ENCODE measurements around the gene TLX2. TPM values are rescaled to one million over a fixed set of nuclear protein-coding genes. Genes with fewer than 3 reads are reported as not detected.

TLX2 gene
- total RNA-seq, 1 donor from 2014 or later: not detected

- H3K27ac ChIP-seq: no peak overlapping the region
- intact Hi-C loops (cut with DNase I): no loop called here
- peaks cover 8 to 9% of the 10 kb centered on the region in 2 donors for H3K4me1 ChIP-seq
- H3K27me3 ChIP-seq: no peaks in the 10 kb centered on the region
- DNase-seq (ENCODE audit: low spot score in 2 of 2): no peak
- H3K36me3 ChIP-seq: peaks cover 15 to 23% of the 10 kb centered on the region in 2 donors
- no peak overlapping the region for H3K4me3 ChIP-seq
- no peak for TF ChIP-seq CTCF (IDR thresholded peaks at IDR 0.05)
- H3K9me3 ChIP-seq: no peaks in the 10 kb centered on the region
These were observed 10.9 kb downstream of the TLX2 start for GRCh38 chr2:74524955-74525716.

DNA sequence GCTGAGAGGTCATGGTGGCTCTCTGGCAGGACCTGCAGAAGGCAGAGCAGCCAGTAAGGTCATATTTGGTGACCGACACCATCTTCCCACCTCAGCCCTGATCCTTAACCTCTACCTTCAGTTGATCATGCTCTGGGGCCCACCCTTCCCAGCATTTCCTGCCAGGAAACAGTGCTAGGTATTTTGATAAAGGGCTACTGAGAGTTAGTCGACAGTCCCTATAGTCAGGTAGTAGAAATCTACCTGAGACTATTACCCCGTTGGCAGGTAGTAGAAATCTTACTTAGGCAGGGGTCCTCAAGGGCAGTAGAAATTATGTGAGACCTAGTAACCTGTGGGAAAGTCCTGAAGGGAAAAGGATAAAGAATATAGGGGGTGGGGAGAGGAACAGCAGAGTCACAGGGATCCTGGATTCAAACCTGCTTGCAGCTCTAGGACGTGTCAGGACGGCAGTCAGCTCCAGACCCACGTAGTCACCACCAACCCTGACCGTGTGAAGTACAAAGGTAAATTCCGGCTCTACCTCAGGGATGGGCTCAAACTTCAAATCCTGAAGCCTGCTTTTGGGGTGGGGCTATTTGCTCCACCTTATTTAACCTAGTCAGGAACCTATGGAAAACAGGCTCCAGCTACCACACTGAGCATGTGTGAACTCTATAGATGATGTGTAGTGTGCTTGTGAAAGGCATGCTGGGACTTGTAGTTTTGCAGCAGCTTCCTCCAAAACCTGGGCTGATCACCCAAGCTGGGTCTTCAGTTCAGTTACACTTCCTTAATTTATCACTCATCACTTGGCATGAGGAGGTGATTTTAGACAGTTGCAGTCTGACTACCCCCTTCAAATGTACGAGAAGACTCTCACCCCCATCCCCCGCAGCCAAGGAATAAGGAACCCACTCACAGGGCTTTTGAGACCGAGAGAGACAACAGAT lies 11.7 kb downstream of the TLX2 start, which contains the start of gene DQX1:
Gene DQX1 (minus strand): TSS at position 515 of the 932 bp plus-strand sequence. CDS start 502 bp downstream, at position 13.
- Histone ChIP-seq H3K4me1 (peaks cover 11 to 14% of the 10 kb centered on the region in 2 donors), H3K36me3 (peaks cover 15 to 23% of the 10 kb centered on the region in 2 donors), H3K27me3 (no peaks in the 10 kb centered on the region), H3K9me3 (no peaks in the 10 kb centered on the region), H3K4me3 (no peak within 1 kb of the TSS), H3K27ac (no peak within 1 kb of the TSS)
- no peak for DNase-seq (ENCODE audit: low spot score in 2 of 2)
- no peak for TF ChIP-seq CTCF (IDR thresholded peaks at IDR 0.05)
- intact Hi-C loops (cut with DNase I): no loop called here

DNA sequence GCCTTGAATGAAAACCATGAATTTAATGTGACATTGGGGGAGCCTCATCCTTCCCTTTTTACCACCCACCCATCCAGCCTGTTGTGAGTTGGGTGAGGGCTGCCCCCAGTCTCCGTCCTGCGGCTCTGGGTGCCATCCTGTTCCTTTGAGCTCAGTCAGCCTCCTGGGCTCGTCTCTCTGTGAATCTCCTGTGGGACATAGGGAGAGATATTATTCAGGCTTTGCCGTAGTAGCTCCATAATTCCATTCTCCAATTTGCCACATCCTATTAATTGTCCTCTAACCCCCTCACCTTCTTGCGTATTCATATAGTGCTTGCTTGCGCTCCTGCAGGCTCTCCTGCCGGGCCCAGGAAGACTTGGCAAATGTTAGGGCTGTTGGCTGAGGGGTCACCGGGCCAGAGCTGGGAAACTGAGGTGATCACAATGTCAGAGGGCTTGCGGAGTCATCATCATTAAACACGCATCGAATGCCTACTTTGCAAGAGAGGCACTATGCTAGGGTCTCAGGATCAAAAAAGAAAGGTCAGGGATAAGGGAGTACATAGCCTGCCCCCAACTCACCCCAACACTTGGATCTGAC lies 12.5 kb downstream of the TLX2 start:
- no peak for DNase-seq (ENCODE audit: low spot score in 2 of 2)
- H3K4me3 ChIP-seq: no peak overlapping the region
- H3K27ac ChIP-seq: no peak overlapping the region
- TF ChIP-seq CTCF (IDR thresholded peaks at IDR 0.05): no peak
- no peaks in the 10 kb centered on the region for H3K27me3 ChIP-seq
- intact Hi-C loops (cut with DNase I): no loop called here
- H3K9me3 ChIP-seq: no peaks in the 10 kb centered on the region
- peaks cover 15 to 24% of the 10 kb centered on the region in 2 donors for H3K36me3 ChIP-seq
- peaks cover 13 to 21% of the 10 kb centered on the region in 2 donors for H3K4me1 ChIP-seq

DNA sequence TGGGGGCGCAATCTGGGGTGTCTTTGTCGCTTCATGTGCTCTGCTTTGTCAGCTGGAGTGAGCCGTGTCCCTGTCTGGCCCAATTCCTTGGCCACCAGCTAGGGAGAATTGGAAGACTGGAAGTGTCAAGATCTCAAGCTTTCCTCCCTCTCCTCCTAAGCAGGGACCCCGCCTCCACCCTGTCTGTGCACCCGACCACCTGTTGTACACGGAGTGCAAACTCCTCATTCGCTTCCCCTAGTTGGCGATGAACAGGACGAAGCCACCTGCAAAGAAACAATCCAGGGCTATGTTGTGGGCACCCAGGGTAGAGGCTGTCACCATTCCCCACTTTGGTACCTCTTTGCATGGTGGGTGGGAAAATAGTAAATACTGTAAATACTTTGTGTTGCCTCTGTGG lies 13.5 kb downstream of the TLX2 start:
- H3K9me3 ChIP-seq: no peaks in the 10 kb centered on the region
- no peak overlapping the region for H3K4me3 ChIP-seq
- intact Hi-C loops (cut with DNase I): loop anchor here (2.0 kb wide), 1 partner anchor 69 kb away; the partner anchor contains the start of gene WBP1
- no peak for TF ChIP-seq CTCF (IDR thresholded peaks at IDR 0.05)
- no peaks in the 10 kb centered on the region for H3K27me3 ChIP-seq
- no peak overlapping the region for H3K27ac ChIP-seq
- H3K36me3 ChIP-seq: peaks cover 15 to 34% of the 10 kb centered on the region in 2 donors
- peaks cover 13 to 21% of the 10 kb centered on the region in 2 donors for H3K4me1 ChIP-seq
- no peak for DNase-seq (ENCODE audit: low spot score in 2 of 2)

GRCh38 chr2:74528600-74529356 lies 14.5 kb downstream of the TLX2 start:
- no peak for TF ChIP-seq CTCF (IDR thresholded peaks at IDR 0.05)
- intact Hi-C loops (cut with DNase I): loop anchor here (1.0 to 2.0 kb wide), 4 partner anchors 21 to 70 kb away; partner anchors contain the start of genes DOK1, PCGF1, TTC31 and WBP1
- peak overlapping the region; percentile 84 to 88 for H3K27ac ChIP-seq
- H3K4me3 ChIP-seq: peak overlapping the region; percentile 78 to 85
- H3K27me3 ChIP-seq: no peaks in the 10 kb centered on the region
- no peak for DNase-seq (ENCODE audit: low spot score in 2 of 2)
- H3K4me1 ChIP-seq: peaks cover 13 to 21% of the 10 kb centered on the region in 2 donors
- no peaks in the 10 kb centered on the region for H3K9me3 ChIP-seq
- peaks cover 15 to 43% of the 10 kb centered on the region in 2 donors for H3K36me3 ChIP-seq
